Melanocyte of skin (primary cell): ENCODE data around the gene ICE1. TPM values are rescaled to one million over a fixed set of nuclear protein-coding genes. Genes with fewer than 3 reads are reported as not detected.

Experiments used
- total RNA-seq, 2 donors: library from RNA; depleted of rRNA; stranded (reverse); fragments of >200 nt; gene quantifications; 2 replicates each; pipeline ENCODE4 v1.2.3, GENCODE V29; 2012

Gene ICE1
- 10 to 100 TPM; 24.8 to 28.3 TPM for total RNA-seq

GRCh38 chr5:5421961-5422818 lies at the start of gene ICE1:
Gene ICE1, plus strand, starts transcription at chr5:5422677. Its CDS starts 239 bp downstream, at chr5:5422916.

